Measurements from ENCODE around the gene MGST1. TPM values are rescaled to one million over a fixed set of nuclear protein-coding genes. Genes with fewer than 3 reads are reported as not detected.

Gene MGST1
- total RNA-seq, 1 experiment from 2014 or later, result 30.0 TPM

DNA sequence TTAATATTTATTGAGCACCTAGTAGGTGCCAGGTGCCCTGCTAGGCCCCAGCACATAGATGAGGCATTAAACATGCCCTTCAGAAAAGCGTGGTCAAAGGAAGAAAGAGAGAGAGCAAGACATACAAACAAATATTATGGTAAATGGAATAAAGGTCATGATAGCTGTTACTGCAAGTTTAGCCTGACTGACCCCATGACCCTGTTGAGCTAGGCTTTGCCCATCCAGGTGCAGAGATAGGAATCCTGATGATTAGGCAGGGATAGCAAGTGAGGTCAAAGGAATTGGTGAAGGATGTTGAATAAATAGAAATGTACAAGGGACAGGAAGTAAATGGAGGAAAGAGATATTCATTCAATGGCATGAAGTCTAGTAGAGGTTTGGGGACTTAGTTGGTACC, 36.5 kb upstream of the MGST1 start:
- no peaks in the 10 kb centered on the region for H3K27me3 ChIP-seq (replicated peaks; ENCODE audit: insufficient read depth, low read depth, low read length, poor library complexity)
- peaks cover 14% of the 10 kb centered on the region for H3K9me3 ChIP-seq (ENCODE audit: low read depth, low read length, poor library complexity, severe bottlenecking)
- TF ChIP-seq, protein P1, sequence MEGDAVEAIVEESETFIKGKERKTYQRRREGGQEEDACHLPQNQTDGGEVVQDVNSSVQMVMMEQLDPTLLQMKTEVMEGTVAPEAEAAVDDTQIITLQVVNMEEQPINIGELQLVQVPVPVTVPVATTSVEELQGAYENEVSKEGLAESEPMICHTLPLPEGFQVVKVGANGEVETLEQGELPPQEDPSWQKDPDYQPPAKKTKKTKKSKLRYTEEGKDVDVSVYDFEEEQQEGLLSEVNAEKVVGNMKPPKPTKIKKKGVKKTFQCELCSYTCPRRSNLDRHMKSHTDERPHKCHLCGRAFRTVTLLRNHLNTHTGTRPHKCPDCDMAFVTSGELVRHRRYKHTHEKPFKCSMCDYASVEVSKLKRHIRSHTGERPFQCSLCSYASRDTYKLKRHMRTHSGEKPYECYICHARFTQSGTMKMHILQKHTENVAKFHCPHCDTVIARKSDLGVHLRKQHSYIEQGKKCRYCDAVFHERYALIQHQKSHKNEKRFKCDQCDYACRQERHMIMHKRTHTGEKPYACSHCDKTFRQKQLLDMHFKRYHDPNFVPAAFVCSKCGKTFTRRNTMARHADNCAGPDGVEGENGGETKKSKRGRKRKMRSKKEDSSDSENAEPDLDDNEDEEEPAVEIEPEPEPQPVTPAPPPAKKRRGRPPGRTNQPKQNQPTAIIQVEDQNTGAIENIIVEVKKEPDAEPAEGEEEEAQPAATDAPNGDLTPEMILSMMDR (conservative IDR thresholded peaks at IDR 0.05; ENCODE audit: low read depth, low read length), result no peak
- no peak for TF ChIP-seq EZH2 (IDR thresholded peaks at IDR 0.05; ENCODE audit: borderline replicate concordance, low read depth, low read length, poor library complexity, severe bottlenecking)
- ChIA-PET POLR2A (ENCODE audit: low non-redundant PET) (no interaction called here), CTCF (no interaction called here)
- H3K4me1 ChIP-seq (ENCODE audit: insufficient read depth, low read length, poor library complexity, severe bottlenecking), result no peaks in the 10 kb centered on the region
- no peak overlapping the region for H3K27ac ChIP-seq (ENCODE audit: low read depth, low read length, poor library complexity, severe bottlenecking)
- BruUV-seq (replicated peaks), result no TSS peak
- DNase-seq (ENCODE audit: low spot score), result no peak
- intact Hi-C loops (cut with micrococcal nuclease; ENCODE audit: unreplicated experiment), result no loop called here
- no peaks in the 10 kb centered on the region for H3K36me3 ChIP-seq (ENCODE audit: insufficient read depth, low read length, poor library complexity, severe bottlenecking)
- H3K4me3 ChIP-seq (ENCODE audit: low read depth, low read length, poor library complexity, severe bottlenecking), result no peak overlapping the region

DNA sequence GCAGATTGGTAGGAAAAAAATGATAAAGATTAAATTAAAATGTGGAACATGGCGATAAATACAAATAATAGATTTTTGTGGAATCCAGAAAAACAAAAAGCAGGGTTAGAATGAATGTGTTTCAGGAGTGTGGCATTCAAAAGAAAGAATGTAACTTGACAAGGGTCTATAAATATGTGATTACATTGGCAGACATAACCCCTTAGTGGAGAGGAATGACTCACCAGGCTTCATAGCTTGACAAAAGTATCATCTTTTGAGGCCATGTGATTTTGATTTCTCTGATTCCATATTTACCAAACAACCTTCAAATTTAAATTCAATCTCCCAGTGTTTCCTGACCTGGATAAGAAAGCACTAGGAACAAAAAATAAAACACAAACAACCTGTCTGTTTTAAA, 24.4 kb upstream of the MGST1 start:
- peaks cover 13% of the 10 kb centered on the region for H3K27me3 ChIP-seq (replicated peaks; ENCODE audit: insufficient read depth, low read depth, low read length, poor library complexity)

DNA sequence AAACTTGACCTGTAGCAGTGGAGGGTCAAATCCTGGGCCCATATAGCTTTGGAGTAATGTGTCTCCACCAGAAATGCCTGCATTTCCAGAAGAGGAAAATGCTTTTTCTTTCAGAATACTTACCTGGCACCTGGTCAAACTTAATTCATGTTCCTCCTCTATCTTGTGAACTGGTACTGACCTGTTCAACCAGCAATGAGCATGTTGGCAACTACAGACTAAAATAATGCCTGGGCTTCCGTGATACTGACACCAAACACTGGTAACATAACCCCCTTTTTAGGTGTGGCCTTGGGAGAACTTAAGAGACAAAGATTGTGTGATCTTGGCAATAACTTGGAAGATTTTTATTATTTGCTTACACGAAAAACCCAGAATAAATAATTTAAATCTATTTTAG, 23.8 kb upstream of the MGST1 start:
- intact Hi-C loops (cut with micrococcal nuclease; ENCODE audit: unreplicated experiment), result no loop called here
- Histone ChIP-seq H3K9me3 (ENCODE audit: low read depth, low read length, poor library complexity, severe bottlenecking) (no peaks in the 10 kb centered on the region), H3K4me3 (ENCODE audit: low read depth, low read length, poor library complexity, severe bottlenecking) (no peak overlapping the region), H3K27ac (ENCODE audit: low read depth, low read length, poor library complexity, severe bottlenecking) (no peak overlapping the region), H3K4me1 (ENCODE audit: insufficient read depth, low read length, poor library complexity, severe bottlenecking) (no peaks in the 10 kb centered on the region), H3K27me3 (replicated peaks; ENCODE audit: insufficient read depth, low read depth, low read length, poor library complexity) (peaks cover 7% of the 10 kb centered on the region), H3K36me3 (ENCODE audit: insufficient read depth, low read length, poor library complexity, severe bottlenecking) (no peaks in the 10 kb centered on the region)
- ChIA-PET POLR2A (ENCODE audit: low non-redundant PET) (no interaction called here), CTCF (no interaction called here)
- TF ChIP-seq EZH2 (IDR thresholded peaks at IDR 0.05; ENCODE audit: borderline replicate concordance, low read depth, low read length, poor library complexity, severe bottlenecking), result no peak
- TF ChIP-seq, protein P1 (conservative IDR thresholded peaks at IDR 0.05; ENCODE audit: low read depth, low read length), result no peak
- BruUV-seq (replicated peaks), result no TSS peak
- no peak for DNase-seq (ENCODE audit: low spot score)

More for the DNA sequence above, 24.4 kb upstream of the MGST1 start:
- no TSS peak for BruUV-seq (replicated peaks)
- Histone ChIP-seq H3K4me3 (ENCODE audit: low read depth, low read length, poor library complexity, severe bottlenecking) (no peak overlapping the region), H3K27ac (ENCODE audit: low read depth, low read length, poor library complexity, severe bottlenecking) (no peak overlapping the region), H3K4me1 (ENCODE audit: insufficient read depth, low read length, poor library complexity, severe bottlenecking) (no peaks in the 10 kb centered on the region), H3K36me3 (ENCODE audit: insufficient read depth, low read length, poor library complexity, severe bottlenecking) (no peaks in the 10 kb centered on the region), H3K9me3 (ENCODE audit: low read depth, low read length, poor library complexity, severe bottlenecking) (no peaks in the 10 kb centered on the region)
- POLR2A ChIA-PET (ENCODE audit: low non-redundant PET), result no interaction called here
- intact Hi-C loops (cut with micrococcal nuclease; ENCODE audit: unreplicated experiment), result no loop called here
- TF ChIP-seq, protein P1 (conservative IDR thresholded peaks at IDR 0.05; ENCODE audit: low read depth, low read length), result no peak
- no peak for TF ChIP-seq EZH2 (IDR thresholded peaks at IDR 0.05; ENCODE audit: borderline replicate concordance, low read depth, low read length, poor library complexity, severe bottlenecking)
- DNase-seq (ENCODE audit: low spot score), result peak; percentile 18
- CTCF ChIA-PET, result no interaction called here
